MM.1S (cell line): Measurements from ENCODE around the gene FAM219A.

Experiments used
- CTCF ChIP-seq: fragments of 300-600 bp; sonication (generic); IDR thresholded peaks from 2 replicates; pipeline ENCODE4 v1.5.1; 2016; ENCODE audit warnings: antibody characterized with exemption, low read length, mixed read lengths
- EZH2 ChIP-seq: fragments of 300-600 bp; sonication (generic); optimal IDR thresholded peaks from 2 replicates; pipeline ENCODE3; 2017; ENCODE audit warnings: low read depth, mild to moderate bottlenecking, antibody characterized with exemption, low read length, mixed read lengths

GRCh38 chr9:34503406-34503805, 45.0 kb upstream of the FAM219A start:
- TF ChIP-seq CTCF = no peak
- no peak for TF ChIP-seq EZH2
